IMR-90 (cell line): ENCODE results near the gene SUSD6. TPM values are rescaled to one million over a fixed set of nuclear protein-coding genes. Genes with fewer than 3 reads are reported as not detected.

Experiments
- ATAC-seq: fragments of 200-7000 bp; cut with Tn5 transposase; 2 replicates; pipeline ENCODE4 v1.9.1; 2020; ENCODE audit warnings: low read depth, mild to moderate bottlenecking, moderate library complexity
- BruUV-seq: library from RNA; stranded (reverse); fragments of 400-500 nt; replicated peaks from 2 replicates; lab custom pipeline; 2021; lab: Mats Ljungman, UMichigan
- CTCF ChIA-PET: fragments of 300-600 bp; formaldehyde crosslinking; extraction: SDS; loops from one replicate; lab custom pipeline; 2021; ENCODE audit warnings: antibody characterized with exemption; lab: Yijun Ruan, JAX
- POLR2A ChIA-PET: fragments of 300-600 bp; sonication (Branson Sonifier 250); formaldehyde crosslinking; loops from one replicate; lab custom pipeline; 2022; ENCODE audit warnings: antibody characterized with exemption; ENCODE audit not compliant: unreplicated experiment; lab: Charles Lee
- DNase-seq: peaks from one replicate; pipeline ENCODE4 v3.0.0; 2013
- H2AFZ ChIP-seq: replicated peaks from 2 replicates; pipeline ENCODE3; 2013; ENCODE audit warnings: low read length, mild to moderate bottlenecking; ENCODE audit not compliant: poor library complexity
- H2AK5ac ChIP-seq: 2 replicates; pipeline ENCODE4 v1.6.1; 2013; ENCODE audit warnings: low read depth, low read length, inconsistent platforms
- H2AK9ac ChIP-seq: replicated peaks from 2 replicates; pipeline ENCODE3; 2013; ENCODE audit warnings: mild to moderate bottlenecking, low read depth, low read length, moderate library complexity; ENCODE audit not compliant: poor library complexity
- H2BK120ac ChIP-seq: 2 replicates; pipeline ENCODE4 v1.6.1; 2013; ENCODE audit warnings: low read depth, low read length, inconsistent platforms
- H2BK15ac ChIP-seq: 3 replicates; pipeline ENCODE4 v1.6.1; 2013; ENCODE audit warnings: low read depth, low read length, inconsistent platforms
- H2BK20ac ChIP-seq: 2 replicates; pipeline ENCODE4 v1.6.1; 2013; ENCODE audit warnings: low read depth, mild to moderate bottlenecking, inconsistent platforms, low read length, moderate library complexity
- H2BK5ac ChIP-seq: 2 replicates; pipeline ENCODE4 v1.6.1; 2013; ENCODE audit warnings: mild to moderate bottlenecking, low read depth, low read length, inconsistent platforms; ENCODE audit not compliant: poor library complexity, severe bottlenecking
- H3K14ac ChIP-seq: replicated peaks from 2 replicates; pipeline ENCODE4 v1.6.1; 2013; ENCODE audit warnings: low read depth, low read length, inconsistent platforms
- H3K18ac ChIP-seq: 2 replicates; pipeline ENCODE4 v1.6.1; 2013; ENCODE audit warnings: low read depth, low read length, control low read depth
- H3K23ac ChIP-seq: 2 replicates; pipeline ENCODE4 v1.6.1; 2013; ENCODE audit warnings: low read depth, low read length, inconsistent platforms
- H3K27ac ChIP-seq: 2 replicates; pipeline ENCODE4 v1.5.1; 2013; ENCODE audit warnings: mild to moderate bottlenecking, control low read depth, low read length; ENCODE audit not compliant: insufficient read depth
- H3K27me3 ChIP-seq: 2 replicates; pipeline ENCODE4 v1.6.1; 2013; ENCODE audit warnings: low read length; ENCODE audit not compliant: control insufficient read depth, insufficient read depth
- H3K36me3 ChIP-seq: 2 replicates; pipeline ENCODE4 v1.6.1; 2013; ENCODE audit warnings: low read length, mixed read lengths; ENCODE audit not compliant: control insufficient read depth, insufficient read depth
- H3K4ac ChIP-seq: 2 replicates; pipeline ENCODE4 v1.6.1; 2013; ENCODE audit warnings: low read depth, low read length, inconsistent platforms
- H3K4me1 ChIP-seq: 2 replicates; pipeline ENCODE4 v1.6.1; 2013; ENCODE audit warnings: low read length, mixed read lengths; ENCODE audit not compliant: control insufficient read depth, insufficient read depth
- H3K4me2 ChIP-seq: 2 replicates; pipeline ENCODE4 v1.6.1; 2013; ENCODE audit warnings: low read depth, mild to moderate bottlenecking, control low read depth, low read length, moderate library complexity
- H3K4me3 ChIP-seq: 2 replicates; pipeline ENCODE4 v1.5.1; 2013; ENCODE audit warnings: low read depth, mild to moderate bottlenecking, control low read depth, low read length, moderate library complexity; ENCODE audit not compliant: insufficient read depth
- H3K56ac ChIP-seq: 2 replicates; pipeline ENCODE4 v1.6.1; 2013; ENCODE audit warnings: low read length, inconsistent platforms; ENCODE audit not compliant: insufficient read depth; ENCODE audit errors: extremely low read depth
- H3K79me1 ChIP-seq, 2 experiments: 2 replicates each; pipeline ENCODE4 v1.6.1; 2013; ENCODE audit warnings: low read length in 2 of 2, inconsistent platforms in 1 of 2, low read depth in 1 of 2
- H3K9ac ChIP-seq: 2 replicates; pipeline ENCODE4 v1.6.1; 2013; ENCODE audit warnings: low read depth, low read length, control low read depth
- H3K9me1 ChIP-seq: 2 replicates; pipeline ENCODE4 v1.6.1; 2013; ENCODE audit warnings: low read length, inconsistent platforms; ENCODE audit not compliant: insufficient read depth
- H3K9me3 ChIP-seq: 2 replicates; pipeline ENCODE4 v1.6.1; 2013; ENCODE audit warnings: low read length; ENCODE audit not compliant: control insufficient read depth, insufficient read depth
- H4K20me1 ChIP-seq: 2 replicates; pipeline ENCODE4 v1.6.1; 2013; ENCODE audit warnings: low read length, inconsistent platforms; ENCODE audit not compliant: insufficient read depth
- H4K5ac ChIP-seq: 2 replicates; pipeline ENCODE4 v1.6.1; 2013; ENCODE audit warnings: mild to moderate bottlenecking, low read depth, low read length, control low read depth
- H4K8ac ChIP-seq, 2 experiments: 2 replicates each; pipeline ENCODE4 v1.6.1; 2013; ENCODE audit warnings: low read depth in 2 of 2, low read length in 2 of 2, control low read depth in 1 of 2, inconsistent platforms in 1 of 2
- H4K91ac ChIP-seq: 2 replicates; pipeline ENCODE4 v1.6.1; 2013; ENCODE audit warnings: low read depth, low read length, inconsistent platforms; ENCODE audit not compliant: insufficient read depth
- BHLHE40 ChIP-seq: fragments of 150-350 bp; IDR thresholded peaks from 2 replicates; pipeline ENCODE4 v1.6.1; 2016; ENCODE audit warnings: mild to moderate bottlenecking, low read depth, low read length
- CHD1 ChIP-seq: IDR thresholded peaks from 2 replicates; pipeline ENCODE4 v1.6.1; 2012; ENCODE audit warnings: low read depth, low read length, improper control_type of control experiment
- MAFK ChIP-seq: IDR thresholded peaks from 2 replicates; pipeline ENCODE4 v1.6.1; 2012; ENCODE audit warnings: low read depth, low read length, improper control_type of control experiment
- MAZ ChIP-seq: IDR thresholded peaks from 2 replicates; pipeline ENCODE4 v1.6.1; 2012; ENCODE audit warnings: low read depth, mild to moderate bottlenecking, low read length, improper control_type of control experiment, moderate library complexity, borderline replicate concordance
- MXI1 ChIP-seq: IDR thresholded peaks from 2 replicates; pipeline ENCODE4 v1.6.1; 2012; ENCODE audit warnings: low read depth, mild to moderate bottlenecking, low read length, moderate library complexity, borderline replicate concordance
- NFE2L2 ChIP-seq: fragments of 150-350 bp; IDR thresholded peaks from 2 replicates; pipeline ENCODE4 v1.6.1; 2016; ENCODE audit warnings: low read depth, mild to moderate bottlenecking, low read length
- POLR2A ChIP-seq: IDR thresholded peaks from 2 replicates; pipeline ENCODE4 v1.6.1; 2012; ENCODE audit warnings: mild to moderate bottlenecking, low read depth, low read length
- RAD21 ChIP-seq: IDR thresholded peaks from 2 replicates; pipeline ENCODE4 v1.6.1; 2012; ENCODE audit warnings: low read length, improper control_type of control experiment
- RFX5 ChIP-seq: IDR thresholded peaks from 2 replicates; pipeline ENCODE4 v1.8.0; 2012; ENCODE audit warnings: low read depth, mild to moderate bottlenecking, low read length, moderate library complexity
- SMC3 ChIP-seq: fragments of 150-350 bp; IDR thresholded peaks from 2 replicates; pipeline ENCODE4 v1.6.1; 2016; ENCODE audit warnings: low read depth, mild to moderate bottlenecking, antibody characterized with exemption, low read length, moderate library complexity
- WGBS, 2 experiments: methylation state at CpG; one replicate each; pipeline versions ENCODE4 v1.1.5 to v1.1.7; 2013; ENCODE audit warnings: missing lambda C conversion rate in 2 of 2; ENCODE audit not compliant: insufficient read length in 1 of 2; ENCODE audit errors: extremely low coverage in 2 of 2; 5-methylcytosine and 5-hydroxymethylcytosine counted together
- dilution Hi-C: fragments of 300-500 bp; cut with HindIII; formaldehyde crosslinking; loops from one replicate; pipeline ENCODE4 v1.14.3; 2018; ENCODE audit warnings: low sequenced_read_pairs; ENCODE audit not compliant: unreplicated experiment
- in situ Hi-C: fragments of 300-500 bp; cut with MboI; formaldehyde crosslinking; loops from 3 replicates; pipeline ENCODE4 v1.14.3; 2019; ENCODE audit warnings: low sequenced_read_pairs, inconsistent platforms, mixed read lengths
- intact Hi-C: fragments of 100-400 bp; cut with micrococcal nuclease; formaldehyde crosslinking; loops from 2 replicates; pipeline ENCODE4 v1.10.0; 2022
- polyA plus RNA-seq, 3 experiments: library from polyadenylated mRNA; depleted of rRNA; stranded (reverse); fragments of >200 nt; gene quantifications; 2 replicates each; pipeline ENCODE4 v1.2.3, GENCODE V29; 2012; ENCODE audit warnings: low replicate concordance in 1 of 3
- total RNA-seq: library from RNA; depleted of rRNA; stranded (reverse); fragments of >200 nt; gene quantifications from 2 replicates; pipeline ENCODE4 v1.2.3, GENCODE V29; 2012
- TF ChIP-seq, protein P1 (sequence below): fragments of 150-350 bp; IDR thresholded peaks from 2 replicates; pipeline ENCODE4 v1.6.1; 2016; ENCODE audit warnings: low read depth, mild to moderate bottlenecking, low read length, moderate library complexity, borderline replicate concordance
- TF ChIP-seq, protein P2 (sequence below): conservative IDR thresholded peaks from 2 replicates; pipeline ENCODE4 v1.5.1; 2012; ENCODE audit warnings: mild to moderate bottlenecking, low read depth, low read length, improper control_type of control experiment
- TF ChIP-seq, protein P3 (sequence below): fragments of 150-350 bp; IDR thresholded peaks from 2 replicates; pipeline ENCODE4 v1.6.1; 2017; ENCODE audit warnings: mild to moderate bottlenecking, antibody characterized with exemption, low read length, low read depth

Gene SUSD6
- total and polyA plus RNA-seq, 2 of the 4 experiments (the other 2 are of a cell fraction), result 2.3 to 10.1 TPM

DNA sequence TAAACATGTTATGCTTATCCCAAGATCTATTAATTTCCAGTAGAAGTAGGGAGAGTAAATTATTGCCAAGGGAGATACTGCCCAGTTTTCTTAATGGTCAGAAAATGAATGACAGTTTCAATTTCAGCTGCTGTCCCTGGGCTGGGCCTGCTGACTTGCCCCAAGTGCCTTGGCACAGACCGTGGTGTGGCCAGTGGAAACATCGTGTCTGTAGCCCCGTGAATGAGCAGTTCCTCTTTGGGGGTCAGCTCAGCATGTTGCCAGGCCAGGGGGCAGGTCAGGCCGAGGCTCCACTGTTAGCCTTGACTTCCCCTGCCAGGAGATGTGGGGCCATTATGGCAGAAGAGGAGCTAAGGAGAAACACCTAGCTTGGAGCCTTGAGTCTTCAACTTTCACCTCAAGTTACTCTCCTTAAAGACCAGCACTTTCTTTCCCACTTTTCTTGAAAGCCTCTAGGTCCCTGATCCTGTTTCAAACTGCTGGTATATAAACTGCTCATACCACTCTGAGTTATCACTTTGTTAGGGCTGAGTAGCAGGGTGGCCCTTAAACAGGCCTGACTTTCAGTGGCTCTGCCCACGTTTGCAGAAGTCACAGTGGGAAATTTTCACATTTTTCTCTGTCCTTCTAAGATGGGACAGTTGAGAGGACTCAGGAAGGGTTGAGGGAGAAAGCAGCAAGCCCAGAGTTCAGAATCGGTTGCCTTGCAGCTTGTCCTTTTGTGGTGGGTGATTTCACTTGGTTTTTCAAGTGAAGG lies 73.2 kb downstream of the SUSD6 start:
- Histone ChIP-seq H3K4me3 (no peak overlapping the region), H2BK15ac (no peak overlapping the region), H2AK9ac (no peak overlapping the region), H3K27ac (no peak overlapping the region), H4K8ac (no peak overlapping the region), H3K4ac (no peak overlapping the region), H4K20me1 (peaks cover 42% of the 10 kb centered on the region), H3K14ac (0 out of 2 replicates have a peak overlapping the region, but pooled peaks have one; percentile 48), H3K9me3 (no peaks in the 10 kb centered on the region), H4K91ac (no peak overlapping the region), H3K23ac (no peak overlapping the region; the same call in 1 of the 2 replicates), H3K18ac (peak overlapping the region; percentile 45; the same call in 1 of the 2 replicates), H3K9ac (no peak overlapping the region), H2BK5ac (peak overlapping the region; percentile 20), H3K27me3 (no peaks in the 10 kb centered on the region), H2AFZ (peak overlapping the region; percentile 1), H2AK5ac (no peak overlapping the region), H2BK20ac (no peak overlapping the region), H4K5ac (peak overlapping the region; percentile 45; the same call in 1 of the 2 replicates), H3K36me3 (no peaks in the 10 kb centered on the region), H3K4me1 (peaks cover 13% of the 10 kb centered on the region), H3K4me2 (no peak overlapping the region), H2BK120ac (no peak overlapping the region), H3K79me1 (peaks cover 20 to 78% of the 10 kb centered on the region in 2 experiments), H3K56ac (no peak overlapping the region), H3K9me1 (peaks cover 21% of the 10 kb centered on the region)
- CTCF ChIA-PET, result no interaction called here
- POLR2A ChIA-PET, result no interaction called here
- intact Hi-C loops (no loop called here), in situ Hi-C loops (no loop called here), dilution Hi-C loops (no loop called here)
- WGBS, 2 experiments, result no CpG with 5 or more reads among the region's 6 CpGs
- no peak for ATAC-seq
- DNase-seq, result no peak
- TF ChIP-seq MAFK (no peak), RAD21 (no peak), NFE2L2 (no peak), SMC3 (no peak), MAZ (no peak), BHLHE40 (no peak), MXI1 (no peak), RFX5 (no peak), CHD1 (no peak), POLR2A (no peak)
- TF ChIP-seq, protein P1, sequence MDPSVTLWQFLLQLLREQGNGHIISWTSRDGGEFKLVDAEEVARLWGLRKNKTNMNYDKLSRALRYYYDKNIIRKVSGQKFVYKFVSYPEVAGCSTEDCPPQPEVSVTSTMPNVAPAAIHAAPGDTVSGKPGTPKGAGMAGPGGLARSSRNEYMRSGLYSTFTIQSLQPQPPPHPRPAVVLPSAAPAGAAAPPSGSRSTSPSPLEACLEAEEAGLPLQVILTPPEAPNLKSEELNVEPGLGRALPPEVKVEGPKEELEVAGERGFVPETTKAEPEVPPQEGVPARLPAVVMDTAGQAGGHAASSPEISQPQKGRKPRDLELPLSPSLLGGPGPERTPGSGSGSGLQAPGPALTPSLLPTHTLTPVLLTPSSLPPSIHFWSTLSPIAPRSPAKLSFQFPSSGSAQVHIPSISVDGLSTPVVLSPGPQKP, result no peak
- TF ChIP-seq, protein P2, sequence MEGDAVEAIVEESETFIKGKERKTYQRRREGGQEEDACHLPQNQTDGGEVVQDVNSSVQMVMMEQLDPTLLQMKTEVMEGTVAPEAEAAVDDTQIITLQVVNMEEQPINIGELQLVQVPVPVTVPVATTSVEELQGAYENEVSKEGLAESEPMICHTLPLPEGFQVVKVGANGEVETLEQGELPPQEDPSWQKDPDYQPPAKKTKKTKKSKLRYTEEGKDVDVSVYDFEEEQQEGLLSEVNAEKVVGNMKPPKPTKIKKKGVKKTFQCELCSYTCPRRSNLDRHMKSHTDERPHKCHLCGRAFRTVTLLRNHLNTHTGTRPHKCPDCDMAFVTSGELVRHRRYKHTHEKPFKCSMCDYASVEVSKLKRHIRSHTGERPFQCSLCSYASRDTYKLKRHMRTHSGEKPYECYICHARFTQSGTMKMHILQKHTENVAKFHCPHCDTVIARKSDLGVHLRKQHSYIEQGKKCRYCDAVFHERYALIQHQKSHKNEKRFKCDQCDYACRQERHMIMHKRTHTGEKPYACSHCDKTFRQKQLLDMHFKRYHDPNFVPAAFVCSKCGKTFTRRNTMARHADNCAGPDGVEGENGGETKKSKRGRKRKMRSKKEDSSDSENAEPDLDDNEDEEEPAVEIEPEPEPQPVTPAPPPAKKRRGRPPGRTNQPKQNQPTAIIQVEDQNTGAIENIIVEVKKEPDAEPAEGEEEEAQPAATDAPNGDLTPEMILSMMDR, result no peak
- TF ChIP-seq, protein P3, sequence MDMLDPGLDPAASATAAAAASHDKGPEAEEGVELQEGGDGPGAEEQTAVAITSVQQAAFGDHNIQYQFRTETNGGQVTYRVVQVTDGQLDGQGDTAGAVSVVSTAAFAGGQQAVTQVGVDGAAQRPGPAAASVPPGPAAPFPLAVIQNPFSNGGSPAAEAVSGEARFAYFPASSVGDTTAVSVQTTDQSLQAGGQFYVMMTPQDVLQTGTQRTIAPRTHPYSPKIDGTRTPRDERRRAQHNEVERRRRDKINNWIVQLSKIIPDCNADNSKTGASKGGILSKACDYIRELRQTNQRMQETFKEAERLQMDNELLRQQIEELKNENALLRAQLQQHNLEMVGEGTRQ, result no peak
- no TSS peak for BruUV-seq
